Hepatocyte (in vitro differentiated cells): Measurements from ENCODE around the gene CHKA.
A peak's percentile ranks its signal among the peaks of the same experiment; 100 is the strongest.

Experiments used
- CTCF ChIP-seq: fragments of 200-600 bp; sonication (generic); IDR thresholded peaks from 2 replicates; pipeline ENCODE4 v1.5.1; 2016; ENCODE audit warnings: antibody characterized with exemption, mild to moderate bottlenecking; ENCODE audit not compliant: poor library complexity
- EZH2 ChIP-seq: fragments of 200-600 bp; sonication (generic); IDR thresholded peaks from 2 replicates; pipeline ENCODE4 v1.6.1; 2016; ENCODE audit warnings: antibody characterized with exemption, mild to moderate bottlenecking, borderline replicate concordance
- EZH2phosphoT487 ChIP-seq: fragments of 200-600 bp; sonication (generic); IDR thresholded peaks from one replicate; pipeline ENCODE4 v1.6.1; 2018; ENCODE audit warnings: antibody characterized with exemption, mild to moderate bottlenecking, low read depth, moderate library complexity; ENCODE audit not compliant: unreplicated experiment, severe bottlenecking

DNA sequence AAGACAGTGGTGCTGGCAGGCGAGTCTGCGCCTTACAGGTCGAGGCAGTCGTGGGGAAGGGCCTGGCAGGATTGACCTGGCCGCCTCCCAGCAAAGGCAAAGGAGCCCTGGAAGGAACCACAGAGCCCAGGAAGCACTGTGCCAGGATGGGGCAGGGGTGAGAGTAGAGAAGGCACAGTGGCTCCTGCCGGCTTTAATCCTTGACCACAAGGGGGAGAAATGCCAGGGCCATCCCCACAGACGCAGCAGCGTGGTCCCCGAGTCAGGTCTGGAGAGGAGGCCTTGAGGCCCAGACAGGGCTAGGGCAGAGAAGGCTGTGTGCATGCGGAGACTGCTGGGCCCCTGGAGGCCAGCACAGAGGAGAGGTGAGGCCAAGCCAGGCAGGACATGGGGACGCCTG is 100.6 kb downstream of the CHKA start:
- TF ChIP-seq CTCF, result peak; percentile 35
- TF ChIP-seq EZH2, result no peak
- TF ChIP-seq EZH2phosphoT487, result no peak
